Suppressor macrophage treated with lipopolysaccharide for 1 hour (primary cell): ENCODE measurements around the gene IL17RB.

Experiments
- DNase-seq, 3 donors: peaks; one replicate each; pipeline ENCODE4 v3.0.0-alpha.2; 2020 to 2022

IL17RB gene

GRCh38 chr3:53833700-53834099, 12.7 kb upstream of the IL17RB start:
- DNase-seq, result peak in 2 of 3 donors; percentile 13 to 31

- peak; percentile 75 to 86 (median 82) for DNase-seq
Measured at GRCh38 chr3:53834429-53835095, 11.8 kb upstream of the IL17RB start.

- DNase-seq, result no peak
Measured at GRCh38 chr3:53835257-53835656, 11.1 kb upstream of the IL17RB start.

GRCh38 chr3:53836084-53836872, 10.1 kb upstream of the IL17RB start:
- DNase-seq, result no peak

GRCh38 chr3:53837331-53837730, 9.0 kb upstream of the IL17RB start:
- peak in 1 of 3 donors; percentile 27 for DNase-seq

GRCh38 chr3:53841296-53841695, 5.1 kb upstream of the IL17RB start:
- no peak for DNase-seq

GRCh38 chr3:53842436-53843194, 3.8 kb upstream of the IL17RB start:
- DNase-seq, result peak; percentile 47 to 55 (median 53)

- peak in 1 of 3 donors; percentile 15 for DNase-seq
Measured at GRCh38 chr3:53843195-53844177, 2.9 kb upstream of the IL17RB start.

- no peak for DNase-seq
Measured at GRCh38 chr3:53844262-53845102, 1.9 kb upstream of the IL17RB start.

GRCh38 chr3:53845103-53845880, 1.1 kb upstream of the IL17RB start:
- DNase-seq, result peak; percentile 31 to 57 (median 45)

GRCh38 chr3:53845881-53846133, 561 bp upstream of the IL17RB start:
- DNase-seq, result peak in 1 of 3 donors; percentile 43

GRCh38 chr3:53846851-53847155, 435 bp downstream of the IL17RB start:
- no peak for DNase-seq

GRCh38 chr3:53849916-53850315, 3.5 kb downstream of the IL17RB start:
- DNase-seq, result no peak

- DNase-seq, result peak; percentile 33 to 56 (median 44)
Measured at GRCh38 chr3:53850895-53851294, 4.5 kb downstream of the IL17RB start.

GRCh38 chr3:53856964-53857363, 10.6 kb downstream of the IL17RB start:
- no peak for DNase-seq

GRCh38 chr3:53858096-53858741, 11.9 kb downstream of the IL17RB start:
- DNase-seq, result no peak

- no peak for DNase-seq
Measured at GRCh38 chr3:53859178-53859577, 12.8 kb downstream of the IL17RB start.

- no peak for DNase-seq
Measured at GRCh38 chr3:53860196-53860595, 13.8 kb downstream of the IL17RB start.

- DNase-seq, result no peak
Measured at GRCh38 chr3:53862241-53862640, 15.9 kb downstream of the IL17RB start.

- DNase-seq, result no peak
Measured at GRCh38 chr3:53863145-53863544, 16.8 kb downstream of the IL17RB start.
